Gastroesophageal sphincter (tissue), 4 donors: ENCODE measurements around the gene NPFF. TPM values are rescaled to one million over a fixed set of nuclear protein-coding genes. Genes with fewer than 3 reads are reported as not detected.

Source experiments
- ATAC-seq: fragments of 150-250 bp; one replicate; pipeline ENCODE4 v1.9.1; 2016; ENCODE audit warnings: mild to moderate bottlenecking, moderate library complexity
- H3K27ac ChIP-seq, 4 donors: fragments of 200-600 bp; sonication (generic) in 3 of 4; 1 replicate in 3 of 4; 2 replicates in 1 of 4; pipeline ENCODE4 v1.5.1; 2016 to 2019
- H3K27me3 ChIP-seq: fragments of 200-600 bp; sonication (generic); one replicate; pipeline ENCODE4 v1.5.1; 2019
- H3K36me3 ChIP-seq, 2 donors: fragments of 200-600 bp; sonication (generic); one replicate each; pipeline ENCODE4 v1.5.1; 2019; ENCODE audit warnings: control low read depth in 1 of 2
- H3K4me1 ChIP-seq, 3 donors: fragments of 200-600 bp; sonication (generic); 1 replicate in 2 of 3; 2 replicates in 1 of 3; pipeline ENCODE4 v1.5.1; 2016 to 2019; ENCODE audit warnings: control low read depth in 2 of 3
- H3K4me3 ChIP-seq, 2 donors: fragments of 200-600 bp; sonication (generic); one replicate each; pipeline ENCODE4 v1.5.1; 2019; ENCODE audit warnings: mild to moderate bottlenecking in 1 of 2, moderate library complexity in 1 of 2
- H3K9me3 ChIP-seq, 3 donors: fragments of 200-600 bp; sonication (generic); one replicate each; pipeline ENCODE4 v1.5.1; 2017 to 2019; ENCODE audit warnings: control low read depth in 2 of 3
- EP300 ChIP-seq: sonication (generic); formaldehyde crosslinking; IDR thresholded peaks from one replicate; pipeline ENCODE4 v1.6.1; 2017; ENCODE audit warnings: antibody characterized with exemption, mild to moderate bottlenecking
- POLR2A ChIP-seq, 2 donors: fragments of 450-650 bp; IDR thresholded peaks; one replicate each; pipeline ENCODE4 v1.6.1; 2017; ENCODE audit warnings: antibody characterized with exemption in 2 of 2, mild to moderate bottlenecking in 2 of 2, moderate library complexity in 1 of 2
- POLR2AphosphoS5 ChIP-seq: sonication (generic); formaldehyde crosslinking; IDR thresholded peaks from one replicate; pipeline ENCODE4 v1.6.1; 2017; ENCODE audit warnings: antibody characterized with exemption
- WGBS, 2 donors: methylation state at CpG; one replicate each; pipeline ENCODE4 v1.1.5; 2018; ENCODE audit warnings: low coverage in 1 of 2; 5-methylcytosine and 5-hydroxymethylcytosine counted together
- small RNA-seq, 4 donors: library from RNA; depleted of rRNA; stranded (forward); fragments of <200 nt; gene quantifications; one replicate each; pipeline ENCODE3, GENCODE V24; 2016
- total RNA-seq, 4 donors: library from RNA; depleted of rRNA; stranded (reverse); fragments of >200 nt; gene quantifications; one replicate each; pipeline ENCODE4 v1.1.0, GENCODE V29; 2016
- TF ChIP-seq, protein P1 (sequence below), 4 experiments: fragments of 200-600 bp in 2 of 4; fragments of 450-650 bp in 2 of 4; sonication (generic) in 1 of 4; IDR thresholded peaks; one replicate each; pipeline ENCODE4 v1.5.1; 2017 to 2019; ENCODE audit warnings: antibody characterized with exemption in 4 of 4, mild to moderate bottlenecking in 2 of 4, moderate library complexity in 2 of 4

The NPFF gene
- total RNA-seq, 4 donors from 2014 or later: not detected

DNA sequence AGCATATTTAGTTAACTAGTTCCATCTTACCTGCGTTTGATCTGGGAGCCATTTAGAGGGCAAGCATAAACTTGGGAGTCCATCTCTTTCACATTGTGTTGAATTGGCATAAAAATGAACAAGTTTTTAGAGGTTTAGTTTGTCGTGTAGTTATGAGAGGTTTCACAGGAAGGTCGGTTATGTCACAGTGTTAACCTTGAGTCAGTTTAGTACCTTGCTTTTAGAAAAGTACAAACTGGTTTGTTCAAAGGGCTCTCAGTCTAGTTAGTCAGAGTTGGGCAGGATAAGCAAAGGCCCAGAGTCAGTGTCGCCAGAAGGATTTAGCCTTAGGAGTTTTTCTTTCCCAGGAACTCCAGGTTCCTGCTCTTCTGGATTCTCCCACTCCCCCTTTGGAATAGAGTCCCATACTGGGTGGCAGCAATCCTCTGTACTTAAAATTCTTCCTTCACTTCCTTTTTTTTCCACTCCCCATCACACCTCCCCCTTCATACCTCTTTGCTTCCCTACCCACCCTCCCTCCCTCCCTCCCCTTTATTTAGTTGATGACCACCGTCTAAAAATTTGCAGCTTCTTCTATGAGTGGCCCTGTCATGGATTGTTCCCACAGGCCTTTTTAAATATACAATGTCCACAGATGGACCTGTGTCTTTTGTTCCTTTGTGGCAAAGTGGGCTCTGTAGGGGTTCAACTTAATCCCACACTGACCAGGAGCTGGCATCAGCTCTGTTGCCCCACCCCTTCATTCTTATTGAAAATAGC lies 43.3 kb downstream of the NPFF start:
- no peak for ATAC-seq
- peaks cover 31 to 100% of the 10 kb centered on the region in 2 donors for H3K36me3 ChIP-seq
- WGBS, 2 donors: 40 to 59% methylated on average over 3 to 5 of the region's 5 CpGs
- no peak overlapping the region for H3K27ac ChIP-seq
- TF ChIP-seq, protein P1, sequence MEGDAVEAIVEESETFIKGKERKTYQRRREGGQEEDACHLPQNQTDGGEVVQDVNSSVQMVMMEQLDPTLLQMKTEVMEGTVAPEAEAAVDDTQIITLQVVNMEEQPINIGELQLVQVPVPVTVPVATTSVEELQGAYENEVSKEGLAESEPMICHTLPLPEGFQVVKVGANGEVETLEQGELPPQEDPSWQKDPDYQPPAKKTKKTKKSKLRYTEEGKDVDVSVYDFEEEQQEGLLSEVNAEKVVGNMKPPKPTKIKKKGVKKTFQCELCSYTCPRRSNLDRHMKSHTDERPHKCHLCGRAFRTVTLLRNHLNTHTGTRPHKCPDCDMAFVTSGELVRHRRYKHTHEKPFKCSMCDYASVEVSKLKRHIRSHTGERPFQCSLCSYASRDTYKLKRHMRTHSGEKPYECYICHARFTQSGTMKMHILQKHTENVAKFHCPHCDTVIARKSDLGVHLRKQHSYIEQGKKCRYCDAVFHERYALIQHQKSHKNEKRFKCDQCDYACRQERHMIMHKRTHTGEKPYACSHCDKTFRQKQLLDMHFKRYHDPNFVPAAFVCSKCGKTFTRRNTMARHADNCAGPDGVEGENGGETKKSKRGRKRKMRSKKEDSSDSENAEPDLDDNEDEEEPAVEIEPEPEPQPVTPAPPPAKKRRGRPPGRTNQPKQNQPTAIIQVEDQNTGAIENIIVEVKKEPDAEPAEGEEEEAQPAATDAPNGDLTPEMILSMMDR (IDR thresholded peaks at IDR 0.05): no peak
- no peak for TF ChIP-seq POLR2A (IDR thresholded peaks at IDR 0.05)
- no peak for TF ChIP-seq POLR2AphosphoS5
- TF ChIP-seq EP300: no peak
- H3K9me3 ChIP-seq: no peaks in the 10 kb centered on the region
- peaks cover 3 to 88% (median 10%) of the 10 kb centered on the region in 3 donors for H3K4me1 ChIP-seq
- H3K27me3 ChIP-seq: no peaks in the 10 kb centered on the region
- H3K4me3 ChIP-seq: no peak overlapping the region

DNA sequence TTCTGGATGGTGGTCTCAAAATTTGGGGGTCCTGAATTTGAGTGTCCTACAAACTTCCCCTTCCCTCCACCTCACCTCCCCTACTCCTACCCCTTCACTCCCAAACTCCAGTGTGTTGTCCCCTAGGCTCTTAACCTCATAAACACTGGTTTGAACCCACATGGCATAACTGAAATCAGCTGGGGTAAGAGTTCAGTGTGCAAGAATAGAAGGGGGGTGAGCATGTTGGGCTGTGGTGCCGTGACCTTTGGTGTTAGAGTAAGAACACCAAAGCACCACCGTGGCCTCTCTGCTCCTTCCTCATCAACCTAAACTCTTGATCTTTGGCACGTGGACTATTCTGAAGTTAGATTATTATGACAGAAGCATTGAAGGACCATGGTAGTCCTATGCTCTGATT lies 44.3 kb downstream of the NPFF start:
- no peak overlapping the region for H3K27ac ChIP-seq
- no peaks in the 10 kb centered on the region for H3K27me3 ChIP-seq
- H3K4me3 ChIP-seq: no peak overlapping the region
- no peak for ATAC-seq
- H3K9me3 ChIP-seq: no peaks in the 10 kb centered on the region
- H3K36me3 ChIP-seq: peaks cover 28 to 100% of the 10 kb centered on the region in 2 donors
- TF ChIP-seq POLR2AphosphoS5: no peak
- TF ChIP-seq POLR2A (IDR thresholded peaks at IDR 0.05): no peak
- TF ChIP-seq, protein P1 (IDR thresholded peaks at IDR 0.05): no peak
- no peak for TF ChIP-seq EP300
- H3K4me1 ChIP-seq: peaks cover 3 to 88% (median 10%) of the 10 kb centered on the region in 3 donors
- 50 to 80% methylated on average over 2 to 3 of the region's 3 CpGs for WGBS, 2 donors

DNA sequence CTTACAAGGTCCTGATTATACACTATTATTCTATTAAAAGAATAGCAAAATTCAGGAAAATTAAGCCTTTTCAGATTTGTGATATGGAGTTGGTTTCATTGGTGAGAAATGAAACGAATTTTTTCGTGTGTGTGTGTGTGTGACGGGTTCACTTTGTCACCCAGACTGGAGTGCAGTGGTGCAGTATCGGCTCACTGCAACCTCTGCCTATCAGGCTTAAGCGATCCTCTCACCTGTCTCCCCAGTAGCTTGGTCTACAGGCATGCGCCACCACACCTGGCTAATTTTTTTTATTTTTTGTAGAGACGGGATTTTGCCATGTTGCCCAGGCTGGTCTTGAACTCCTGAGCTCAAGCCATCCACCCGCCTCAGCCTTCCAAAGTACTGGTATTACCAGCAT lies 45.7 kb downstream of the NPFF start:
- no peak overlapping the region for H3K4me3 ChIP-seq
- H3K27me3 ChIP-seq: no peaks in the 10 kb centered on the region
- no peaks in the 10 kb centered on the region for H3K9me3 ChIP-seq
- H3K36me3 ChIP-seq: peaks cover 37 to 100% of the 10 kb centered on the region in 2 donors
- 67 to 75% methylated on average over 8 of the region's 8 CpGs for WGBS, 2 donors
- TF ChIP-seq POLR2AphosphoS5 (no peak), POLR2A (IDR thresholded peaks at IDR 0.05) (no peak), EP300 (no peak)
- TF ChIP-seq, protein P1 (IDR thresholded peaks at IDR 0.05): no peak
- H3K4me1 ChIP-seq: peaks cover 3 to 82% (median 10%) of the 10 kb centered on the region in 3 donors
- no peak for ATAC-seq
- peak overlapping the region in 1 of 4 donors; percentile 61 for H3K27ac ChIP-seq

DNA sequence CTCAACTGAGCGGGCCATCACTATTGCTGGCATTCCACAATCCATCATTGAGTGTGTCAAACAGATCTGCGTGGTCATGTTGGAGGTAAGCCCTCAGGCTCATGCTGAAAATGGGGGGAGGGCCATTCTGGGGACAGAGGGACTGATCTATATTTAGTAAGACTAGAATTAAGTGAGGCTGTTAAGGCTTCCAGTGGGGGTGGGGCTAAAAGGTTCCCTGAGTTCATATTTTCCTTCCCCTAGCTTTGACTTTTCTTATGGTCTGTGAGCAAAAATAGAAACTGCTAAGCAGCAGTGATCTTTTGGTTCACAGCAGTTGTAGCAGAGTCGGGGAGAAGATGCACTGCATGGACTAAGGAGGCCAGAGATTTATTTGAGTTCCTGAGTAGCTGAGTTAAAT lies 46.2 kb downstream of the NPFF start:
- Histone ChIP-seq H3K4me1 (peaks cover under 1 to 77% (median 10%) of the 10 kb centered on the region in 3 donors), H3K9me3 (no peaks in the 10 kb centered on the region), H3K36me3 (peaks cover 38 to 100% of the 10 kb centered on the region in 2 donors), H3K4me3 (no peak overlapping the region), H3K27ac (peak overlapping the region in 3 of 4 donors; percentile 11 to 61 (median 36)), H3K27me3 (no peaks in the 10 kb centered on the region)
- 24 to 29% methylated on average over 3 of the region's 3 CpGs for WGBS, 2 donors
- ATAC-seq: peak; percentile 42
- TF ChIP-seq EP300: no peak
- no peak for TF ChIP-seq POLR2A (IDR thresholded peaks at IDR 0.05)

DNA sequence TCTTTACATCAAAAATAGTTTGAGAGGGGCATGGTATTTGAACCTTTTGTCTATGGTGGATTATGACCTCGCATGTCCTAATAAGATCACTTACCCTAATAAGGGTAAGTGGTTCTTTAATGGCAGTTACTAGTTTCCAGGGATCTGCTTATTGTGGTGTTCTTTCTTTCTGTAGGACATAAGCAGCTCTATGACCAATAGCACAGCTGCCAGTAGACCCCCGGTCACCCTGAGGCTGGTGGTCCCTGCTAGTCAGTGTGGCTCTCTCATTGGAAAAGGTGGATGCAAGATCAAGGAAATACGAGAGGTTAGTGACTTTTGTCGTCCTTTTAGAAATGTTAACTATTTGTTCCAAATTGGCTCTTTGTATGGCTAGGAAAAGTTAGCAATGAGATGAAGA lies 48.2 kb downstream of the NPFF start:
- no peaks in the 10 kb centered on the region for H3K9me3 ChIP-seq
- TF ChIP-seq POLR2A (IDR thresholded peaks at IDR 0.05): no peak
- no peak for TF ChIP-seq POLR2AphosphoS5
- TF ChIP-seq, protein P1 (IDR thresholded peaks at IDR 0.05): no peak
- no peak for TF ChIP-seq EP300
- no peak overlapping the region for H3K4me3 ChIP-seq
- H3K27ac ChIP-seq: no peak overlapping the region
- ATAC-seq: no peak
- peaks cover 9 to 67% (median 12%) of the 10 kb centered on the region in 3 donors for H3K4me1 ChIP-seq
- no peaks in the 10 kb centered on the region for H3K27me3 ChIP-seq
- WGBS, 2 donors: 48 to 51% methylated on average over 4 of the region's 4 CpGs
- H3K36me3 ChIP-seq: peaks cover 38 to 100% of the 10 kb centered on the region in 2 donors

Small RNAs within 50 kb of the gene (small RNA-seq; reads per million reads assigned to genes)
- 0 reads per million in 4 donors for gene AC023509.3

Other genes starting within 250 kb of the NPFF start
- gene ESPL1, start 239.2 kb downstream of the NPFF start, total RNA-seq: 1 to 10 TPM in 2 of 4 donors, under 1 TPM in 2; 0.13 to 2.3 (median 0.64) TPM
- gene PFDN5, start 211.9 kb downstream of the NPFF start, total RNA-seq: 100 to 1,000 TPM; 390 to 782 (median 568) TPM
- gene MYG1, start 207.8 kb downstream of the NPFF start, total RNA-seq: 10 to 100 TPM; 40.9 to 49.2 (median 46.3) TPM
- 10 to 100 TPM; 36.4 to 88.9 (median 46.5) TPM for gene AAAS, start 185.9 kb downstream of the NPFF start, total RNA-seq
- not detected for gene SP7, start 171.1 kb downstream of the NPFF start, total RNA-seq
- gene SP1, start 127.3 kb downstream of the NPFF start, total RNA-seq: 10 to 100 TPM; 68.0 to 80.5 (median 74.0) TPM
- gene AMHR2, start 83.6 kb downstream of the NPFF start, total RNA-seq: under 1 TPM in 1 of 4 donors, not detected in 3; 0.13 TPM
- 10 to 100 TPM; 54.2 to 73.2 (median 69.6) TPM for gene PRR13, start 65.8 kb downstream of the NPFF start, total RNA-seq
- 100 to 1,000 TPM; 259 to 375 (median 354) TPM for gene PCBP2, start 55.4 kb downstream of the NPFF start, total RNA-seq
- 10 to 100 TPM; 14.8 to 41.9 (median 20.3) TPM for gene MAP3K12, start 8.0 kb downstream of the NPFF start, total RNA-seq
- 10 to 100 TPM; 12.1 to 19.6 (median 17.4) TPM for gene TARBP2, start 6.2 kb downstream of the NPFF start, total RNA-seq
- gene ATF7, start 118.9 kb upstream of the NPFF start, total RNA-seq: 10 to 100 TPM; 26.7 to 54.9 (median 33.3) TPM
- gene ATP5MC2, start 168.6 kb upstream of the NPFF start, total RNA-seq: 100 to 1,000 TPM; 197 to 324 (median 245) TPM
- gene CALCOCO1, start 220.0 kb upstream of the NPFF start, total RNA-seq: 100 to 1,000 TPM; 400 to 469 (median 424) TPM
- gene CISTR, start 244.5 kb upstream of the NPFF start, total RNA-seq: 1 to 10 TPM in 1 of 4 donors, not detected in 3; 1.4 TPM